ENCODE measurements around the gene TMA7. TPM values are rescaled to one million over a fixed set of nuclear protein-coding genes. Genes with fewer than 3 reads are reported as not detected.

TMA7 gene
- polyA plus RNA-seq, 1 experiment: 316 TPM

DNA sequence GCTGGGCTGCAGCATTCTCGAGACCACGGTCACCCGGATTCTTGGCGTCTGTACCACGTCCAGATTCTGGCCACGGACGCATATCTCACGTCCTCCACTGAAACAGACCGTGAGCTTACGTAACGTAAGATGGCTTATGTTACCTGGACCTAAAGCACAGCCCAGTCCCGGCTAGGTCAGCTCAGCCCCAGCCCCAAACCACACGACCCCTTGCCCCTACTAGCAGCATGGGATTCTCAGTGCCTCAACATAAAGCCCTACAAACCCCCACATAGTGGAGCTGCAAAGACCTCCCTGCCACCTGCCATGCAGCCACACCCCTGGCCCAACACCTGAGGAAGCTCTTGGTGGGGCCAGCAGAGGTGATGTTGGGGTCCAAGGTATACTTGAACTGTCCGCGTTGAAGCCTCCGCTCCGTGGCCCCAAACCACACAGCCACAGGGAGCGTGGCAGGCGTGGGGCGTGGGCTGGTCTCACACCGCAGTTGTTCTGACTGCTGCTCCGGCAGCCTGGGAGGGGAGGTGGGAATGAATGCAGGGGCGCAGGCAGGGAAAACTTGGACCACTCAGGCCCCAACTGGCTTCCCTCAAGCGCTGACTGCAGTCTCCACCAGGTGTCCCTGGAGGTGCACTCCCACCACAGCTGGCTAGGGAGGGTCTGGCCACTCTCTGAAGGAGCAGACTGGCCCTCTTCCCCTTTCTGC, 24.7 kb upstream of the TMA7 start:
- no peak for TF ChIP-seq CTCF (IDR thresholded peaks at IDR 0.05; ENCODE audit: low read depth, low read length)
- H3K4me3 ChIP-seq (ENCODE audit: low read depth, low read length): no peak overlapping the region
- POLR2A ChIA-PET: no interaction called here
- H3K27ac ChIP-seq (ENCODE audit: low read depth, low read length): no peak overlapping the region
- no peaks in the 10 kb centered on the region for H3K27me3 ChIP-seq (ENCODE audit: control insufficient read depth, insufficient read depth, low read length)
- no peak for DNase-seq (ENCODE audit: low read depth, low spot score)
- H3K9me3 ChIP-seq (ENCODE audit: control insufficient read depth, insufficient read depth, low read length): no peaks in the 10 kb centered on the region
- CTCF ChIA-PET: interaction anchor here (1.6 to 5.8 kb wide), 2 partner anchors 14 to 20 kb away, joined by 7 to 38 read pairs; no protein-coding TSS in a partner anchor

DNA sequence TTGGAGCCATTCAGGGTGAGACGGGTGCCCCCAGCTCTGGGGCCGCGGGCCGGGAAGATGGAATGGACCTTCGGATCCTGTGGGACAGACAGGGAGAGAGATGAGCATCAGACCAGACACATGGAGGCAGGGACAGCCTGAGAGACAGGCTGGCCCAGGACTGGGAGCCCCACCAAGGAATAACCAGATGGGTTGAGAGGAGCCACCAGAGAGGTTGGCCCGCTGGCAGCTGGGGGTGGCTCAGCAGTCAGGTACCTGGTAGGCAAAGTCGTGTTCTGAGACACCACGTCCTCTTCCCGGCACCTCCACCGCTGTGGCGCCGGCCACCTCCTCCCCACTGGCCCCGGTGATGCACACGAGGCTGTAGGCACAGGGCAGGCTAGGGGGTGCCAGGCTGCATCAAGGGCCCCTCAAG, 24.0 kb upstream of the TMA7 start:
- no peak for TF ChIP-seq CTCF (IDR thresholded peaks at IDR 0.05; ENCODE audit: low read depth, low read length)
- Histone ChIP-seq H3K9me3 (ENCODE audit: control insufficient read depth, insufficient read depth, low read length) (no peaks in the 10 kb centered on the region), H3K4me3 (ENCODE audit: low read depth, low read length) (no peak overlapping the region), H3K27me3 (ENCODE audit: control insufficient read depth, insufficient read depth, low read length) (no peaks in the 10 kb centered on the region), H3K27ac (ENCODE audit: low read depth, low read length) (no peak overlapping the region)
- POLR2A ChIA-PET: no interaction called here
- no peak for DNase-seq (ENCODE audit: low read depth, low spot score)
- CTCF ChIA-PET: interaction anchor here (1.6 to 5.8 kb wide), 2 partner anchors 15 to 20 kb away, joined by 7 to 38 read pairs; no protein-coding TSS in a partner anchor

DNA sequence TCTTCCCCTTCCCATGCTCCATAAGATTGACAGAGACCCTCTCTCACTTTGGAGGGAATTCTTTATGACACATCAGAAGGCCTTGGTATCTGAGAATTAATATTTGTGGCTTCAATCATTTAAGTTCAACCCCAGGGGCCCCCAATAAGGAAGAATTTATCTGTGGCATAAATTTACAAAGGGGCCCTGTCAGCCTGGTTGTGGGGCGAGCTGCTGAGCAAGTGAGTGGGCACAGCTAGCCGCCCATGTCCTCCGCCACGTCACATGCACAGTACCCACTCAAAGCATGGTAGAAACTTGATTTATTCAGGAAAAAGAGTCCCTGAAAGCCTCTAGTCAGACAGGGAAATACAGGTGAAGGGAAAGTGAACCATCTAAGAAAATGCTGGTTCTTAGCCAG, 23.5 kb upstream of the TMA7 start:
- POLR2A ChIA-PET: no interaction called here

DNA sequence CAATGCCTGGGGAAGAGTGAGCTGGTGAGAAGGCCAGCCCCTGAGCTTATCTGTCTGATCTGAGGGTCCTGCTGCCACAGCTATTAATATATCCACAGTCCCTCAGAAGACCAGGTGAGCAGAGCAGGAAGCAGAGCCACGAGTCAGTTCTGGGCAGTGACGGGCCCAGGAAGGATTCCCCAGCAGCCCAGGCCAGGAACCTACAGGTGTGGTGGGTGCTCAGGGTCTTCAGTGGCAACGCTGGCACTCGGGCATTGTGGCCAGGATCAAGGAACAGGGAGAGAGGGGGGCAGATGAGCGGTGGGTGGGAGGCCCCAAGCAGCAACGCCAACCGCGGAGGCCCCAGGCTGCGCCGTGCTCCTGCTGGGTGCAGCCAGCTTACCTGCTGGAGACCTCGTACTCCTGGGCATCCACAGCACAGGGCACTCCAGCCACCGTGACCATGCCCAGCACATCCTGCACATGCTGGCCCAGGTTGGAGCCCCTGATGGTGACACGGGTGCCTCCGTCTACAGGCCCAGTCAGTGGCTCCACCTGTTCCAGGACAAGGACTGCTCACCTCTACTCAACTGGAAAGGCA, 22.4 kb upstream of the TMA7 start:
- Histone ChIP-seq H3K27me3 (ENCODE audit: control insufficient read depth, insufficient read depth, low read length) (no peaks in the 10 kb centered on the region), H3K27ac (ENCODE audit: low read depth, low read length) (no peak overlapping the region), H3K4me3 (ENCODE audit: low read depth, low read length) (no peak overlapping the region), H3K9me3 (ENCODE audit: control insufficient read depth, insufficient read depth, low read length) (no peaks in the 10 kb centered on the region)
- ChIA-PET CTCF (interaction anchor here (1.2 to 5.8 kb wide), 2 partner anchors 17 to 18 kb away, joined by 4 to 38 read pairs; no protein-coding TSS in a partner anchor), POLR2A (no interaction called here)
- no peak for DNase-seq (ENCODE audit: low read depth, low spot score)
- no peak for TF ChIP-seq CTCF (IDR thresholded peaks at IDR 0.05; ENCODE audit: low read depth, low read length)

More for the DNA sequence above, 23.5 kb upstream of the TMA7 start:
- CTCF ChIA-PET: interaction anchor here (1.2 to 5.8 kb wide), 3 partner anchors 15 to 19 kb away, joined by 4 to 38 read pairs (median 7); no protein-coding TSS in a partner anchor
- Histone ChIP-seq H3K4me3 (ENCODE audit: low read depth, low read length) (no peak overlapping the region), H3K9me3 (ENCODE audit: control insufficient read depth, insufficient read depth, low read length) (no peaks in the 10 kb centered on the region), H3K27me3 (ENCODE audit: control insufficient read depth, insufficient read depth, low read length) (no peaks in the 10 kb centered on the region), H3K27ac (ENCODE audit: low read depth, low read length) (no peak overlapping the region)
- TF ChIP-seq CTCF (IDR thresholded peaks at IDR 0.05; ENCODE audit: low read depth, low read length): no peak
- DNase-seq (ENCODE audit: low read depth, low spot score): no peak

- H3K9me3 ChIP-seq (ENCODE audit: control insufficient read depth, insufficient read depth, low read length): no peaks in the 10 kb centered on the region
- no peaks in the 10 kb centered on the region for H3K27me3 ChIP-seq (ENCODE audit: control insufficient read depth, insufficient read depth, low read length)
- DNase-seq (ENCODE audit: low read depth, low spot score): no peak
- H3K27ac ChIP-seq (ENCODE audit: low read depth, low read length): no peak overlapping the region
- CTCF ChIA-PET: interaction anchor here (0.7 to 5.8 kb wide), 2 partner anchors 8 to 18 kb away, joined by 5 to 38 read pairs; no protein-coding TSS in a partner anchor
- POLR2A ChIA-PET: no interaction called here
- TF ChIP-seq CTCF (IDR thresholded peaks at IDR 0.05; ENCODE audit: low read depth, low read length): no peak
- H3K4me3 ChIP-seq (ENCODE audit: low read depth, low read length): no peak overlapping the region
Observed at GRCh38 chr3:48418140-48418539, 21.9 kb upstream of the TMA7 start.

All from AG04450 (cell line).